Measurements from ENCODE around the gene AMZ2.

AMZ2 gene

DNA sequence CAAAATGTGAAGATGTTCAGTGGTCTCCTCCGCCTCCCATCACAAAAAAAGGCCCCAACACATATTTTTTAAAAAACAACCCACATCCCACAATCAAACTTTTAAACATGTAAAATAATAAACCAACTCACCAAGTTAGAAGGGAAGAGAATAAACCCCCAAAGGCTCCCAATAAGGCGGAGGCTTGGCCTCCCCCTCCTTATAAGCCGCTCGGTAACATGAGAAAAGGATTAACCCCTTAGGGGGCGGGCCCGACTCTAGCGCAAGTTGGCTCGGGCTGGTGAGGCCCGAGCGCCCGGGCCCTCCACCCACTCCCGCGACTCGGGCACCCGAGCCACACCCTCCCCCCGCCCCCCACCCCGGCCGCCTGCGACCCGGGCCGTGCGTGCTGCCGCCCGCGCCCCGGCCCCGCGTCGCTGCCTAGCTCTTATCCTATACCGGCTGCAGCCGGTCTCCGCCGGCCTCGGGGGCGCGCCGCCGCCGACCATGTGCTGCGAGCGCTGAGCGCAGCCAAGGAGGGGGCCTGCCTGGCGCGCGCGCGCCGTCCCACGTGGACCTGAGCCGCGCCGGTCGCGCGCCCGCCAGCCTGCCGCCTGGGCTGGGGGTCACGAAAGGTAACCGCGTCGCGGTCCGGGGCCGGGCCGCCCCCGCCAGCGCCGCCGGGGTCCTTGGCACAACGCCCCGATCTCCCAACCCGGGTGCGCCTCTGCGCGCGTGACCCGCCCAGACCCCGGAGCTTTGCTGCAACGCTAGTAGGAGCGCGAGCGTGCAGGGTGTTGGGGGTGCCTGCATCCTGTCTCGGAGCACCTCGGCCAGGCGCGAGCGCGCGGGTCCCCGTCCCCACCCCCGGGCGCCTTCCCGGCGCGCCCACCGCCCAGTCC, 43.4 kb downstream of the AMZ2 start, which contains the start of the genes ARSG and SLC16A6:
ARSG (plus strand) TSS at position 541 of the 881 bp plus-strand sequence. CDS start 15,999 bp downstream, outside the sequence.
SLC16A6 (minus strand) TSS at position 173 of the 881 bp plus-strand sequence. CDS start 12,807 bp downstream, outside the sequence.
- DNase-seq (ENCODE audit: low spot score): peak; percentile 83

DNA sequence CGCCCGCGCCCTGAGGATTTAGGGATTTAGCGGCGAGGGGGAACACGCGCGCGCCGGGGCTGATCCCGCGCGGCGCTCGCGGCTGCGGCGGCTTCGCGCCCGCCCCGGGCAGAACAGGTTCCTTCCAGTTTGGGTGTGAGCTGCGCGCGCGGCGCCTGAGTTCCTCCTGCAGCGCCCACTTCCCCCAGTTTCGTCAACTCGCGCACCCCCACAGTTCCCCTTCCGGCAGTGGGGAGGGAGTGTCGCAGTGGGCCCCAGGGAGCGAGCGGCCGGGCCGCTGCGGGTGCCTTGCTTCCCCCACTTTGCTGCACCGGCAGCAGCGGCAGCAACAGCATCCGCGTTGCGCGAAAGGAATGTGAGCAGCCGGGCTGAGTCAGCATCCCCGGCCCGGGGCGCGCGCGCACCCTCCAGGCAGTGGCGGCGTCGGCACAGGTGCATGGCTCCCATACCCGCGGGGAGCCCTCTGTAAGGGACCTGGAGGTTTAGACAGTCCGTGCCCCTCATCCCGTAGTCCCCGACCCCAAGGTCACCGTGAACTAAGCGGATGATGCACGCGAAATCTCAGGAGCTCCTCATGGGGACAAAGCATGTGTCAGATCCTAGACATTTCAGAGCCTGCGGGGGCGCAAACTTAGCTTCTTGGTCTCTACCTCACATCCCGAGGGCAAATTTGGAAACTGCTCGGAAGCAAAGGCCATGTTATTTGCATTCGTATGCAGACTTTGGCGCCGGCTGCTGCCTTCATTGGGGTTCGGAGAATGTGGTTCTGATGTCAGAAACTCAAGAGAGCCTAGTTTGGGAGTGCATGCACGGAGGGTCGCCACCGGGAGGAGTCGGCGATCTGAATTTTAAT, 44.2 kb downstream of the AMZ2 start:
- DNase-seq (ENCODE audit: low spot score): peak; percentile 93

- no peak for DNase-seq (ENCODE audit: low spot score)
Observed at GRCh38 chr17:68292689-68293040, 44.8 kb downstream of the AMZ2 start.

- DNase-seq (ENCODE audit: low spot score): no peak
Observed at GRCh38 chr17:68293490-68294195, 45.8 kb downstream of the AMZ2 start.

- no peak for DNase-seq (ENCODE audit: low spot score)
Observed at GRCh38 chr17:68294196-68294555, 46.3 kb downstream of the AMZ2 start.

DNA sequence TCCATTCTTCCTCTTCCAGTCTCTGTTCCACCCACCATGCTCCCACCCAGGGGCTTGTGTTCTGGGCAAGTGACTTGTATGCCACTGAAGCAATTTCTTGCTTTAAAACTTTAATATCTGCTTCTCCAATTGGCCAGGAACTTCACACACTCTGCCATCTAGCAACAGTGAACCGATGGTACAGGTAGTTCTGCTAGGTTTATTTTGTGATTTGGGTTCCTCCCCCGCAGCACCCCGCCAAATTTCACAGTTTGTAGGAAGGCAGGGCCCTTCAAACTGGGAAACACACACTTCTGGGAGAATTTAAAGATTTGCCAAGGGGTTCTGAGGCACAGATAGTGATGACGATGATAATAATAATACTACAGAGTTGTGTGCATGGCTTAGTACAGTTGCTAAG, 46.8 kb downstream of the AMZ2 start:
- DNase-seq (ENCODE audit: low spot score): no peak

GRCh38 chr17:68295086-68295485, 47.2 kb downstream of the AMZ2 start:
- no peak for DNase-seq (ENCODE audit: low spot score)

GRCh38 chr17:68296217-68297191, 48.7 kb downstream of the AMZ2 start:
- DNase-seq (ENCODE audit: low spot score): peak; percentile 72

GRCh38 chr17:68297195-68297594, 49.4 kb downstream of the AMZ2 start:
- DNase-seq (ENCODE audit: low spot score): no peak

- DNase-seq (ENCODE audit: low spot score): no peak
Observed at GRCh38 chr17:68298601-68299000, 50.8 kb downstream of the AMZ2 start.

DNA sequence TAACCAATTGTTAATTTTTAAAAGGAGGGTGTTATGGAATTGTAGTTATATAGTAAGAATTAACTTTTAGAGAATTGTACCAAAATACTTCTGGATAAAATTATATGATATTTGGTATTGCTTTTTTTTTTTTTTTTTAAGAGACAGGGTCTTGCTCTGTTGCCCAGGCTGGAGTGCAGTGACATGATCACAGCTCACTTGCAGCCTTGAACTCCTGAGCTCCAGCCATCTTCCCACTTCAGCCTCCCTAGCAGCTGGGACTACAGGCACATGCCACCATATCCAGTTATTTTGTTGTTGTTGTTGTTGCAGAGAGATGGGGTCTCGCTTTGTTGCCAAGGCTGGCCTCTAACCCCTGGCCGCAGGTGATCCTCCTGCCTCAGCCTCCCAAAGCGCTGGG, 52.0 kb downstream of the AMZ2 start:
- DNase-seq (ENCODE audit: low spot score): no peak

- no peak for DNase-seq (ENCODE audit: low spot score)
Observed at GRCh38 chr17:68301438-68301959, 53.7 kb downstream of the AMZ2 start.

GRCh38 chr17:68302066-68302564, 54.3 kb downstream of the AMZ2 start:
- no peak for DNase-seq (ENCODE audit: low spot score)

- no peak for DNase-seq (ENCODE audit: low spot score)
Observed at GRCh38 chr17:68302666-68303065, 54.8 kb downstream of the AMZ2 start.

GRCh38 chr17:68304706-68305105, 56.9 kb downstream of the AMZ2 start:
- DNase-seq (ENCODE audit: low spot score): no peak

GRCh38 chr17:68305142-68305541, 57.3 kb downstream of the AMZ2 start:
- DNase-seq (ENCODE audit: low spot score): no peak

Data from CD4-positive, alpha-beta T cell treated with Interleukin-15 for 4 hours (primary cell).